Measurements from ENCODE around the gene TC2N.
"Not testable (repeated sequence)": the region's sequence is repeated elsewhere in the genome, so short reads cannot be mapped to it uniquely, and the experiment has no call there.

TC2N gene

GRCh38 chr14:91888641-91889476 is 21.5 kb upstream of the TC2N start:
- DNase-seq, result no peak

DNA sequence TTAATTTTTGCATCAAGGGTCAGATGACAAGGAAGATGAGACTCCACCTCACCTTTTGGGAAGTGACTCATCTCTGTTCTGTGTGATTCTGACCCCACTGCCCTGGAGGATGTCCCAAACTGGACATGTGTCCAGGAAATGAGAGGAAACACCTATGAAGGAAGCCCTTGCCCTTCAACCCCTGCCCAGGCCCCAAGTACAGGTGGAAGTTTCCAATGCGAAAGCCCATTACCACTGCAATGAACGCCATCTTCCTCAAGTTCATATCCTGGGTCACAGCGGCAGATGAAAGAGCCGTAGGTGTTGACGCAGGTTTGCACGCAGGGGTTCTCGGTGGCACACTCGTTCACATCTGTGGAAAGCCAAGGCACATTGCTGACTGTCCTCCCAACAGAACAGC is 19.6 kb upstream of the TC2N start:
- DNase-seq, result no peak

GRCh38 chr14:91885839-91886238 is 18.5 kb upstream of the TC2N start:
- DNase-seq, result no peak

GRCh38 chr14:91885113-91885712 is 17.9 kb upstream of the TC2N start:
- no peak for DNase-seq

DNA sequence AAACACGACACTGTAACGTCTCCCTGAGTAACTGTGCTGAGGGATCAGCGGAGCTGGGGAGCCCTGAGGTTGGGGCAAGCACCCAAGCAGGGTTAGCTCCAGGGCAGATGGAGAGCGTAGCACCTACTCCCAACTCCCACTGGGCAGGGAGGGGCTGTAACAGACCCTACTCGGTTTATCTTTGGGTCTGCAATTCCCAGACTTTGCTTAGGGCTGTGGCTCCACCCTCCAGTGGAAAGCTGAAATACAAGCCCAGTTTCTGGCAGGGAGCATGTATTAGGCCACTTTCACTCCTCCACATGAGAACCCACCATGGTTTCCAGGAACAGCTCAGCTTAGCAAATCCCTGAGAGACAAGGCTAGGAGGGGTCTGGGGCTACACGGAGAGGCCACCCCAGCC is 17.3 kb upstream of the TC2N start:
- DNase-seq, result no peak

- no peak for DNase-seq
Measured at GRCh38 chr14:91883753-91884152, 16.4 kb upstream of the TC2N start.

- DNase-seq, result no peak
Measured at GRCh38 chr14:91882776-91883175, 15.4 kb upstream of the TC2N start.

GRCh38 chr14:91882369-91882768 is 15.0 kb upstream of the TC2N start:
- DNase-seq, result no peak

DNA sequence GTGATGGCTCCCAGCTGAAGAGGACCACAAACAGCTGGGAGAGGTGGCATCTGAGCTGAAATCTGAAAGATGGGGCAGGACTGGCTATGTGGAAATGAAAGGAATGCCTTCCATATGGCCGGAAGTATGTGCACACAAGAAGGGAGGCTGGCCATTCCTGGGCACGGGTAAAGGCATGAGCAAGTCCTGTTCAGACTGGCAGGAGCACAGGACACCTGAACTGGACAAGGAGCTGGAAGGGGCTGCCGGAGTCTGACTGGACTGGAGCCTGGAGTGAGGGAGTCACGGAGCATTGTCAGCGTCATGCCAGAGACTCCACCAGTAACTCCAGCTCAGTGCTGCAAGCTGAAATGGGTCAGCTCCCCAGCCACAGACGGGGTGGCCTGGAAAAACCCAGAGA is 11.9 kb upstream of the TC2N start:
- no peak for DNase-seq

DNA sequence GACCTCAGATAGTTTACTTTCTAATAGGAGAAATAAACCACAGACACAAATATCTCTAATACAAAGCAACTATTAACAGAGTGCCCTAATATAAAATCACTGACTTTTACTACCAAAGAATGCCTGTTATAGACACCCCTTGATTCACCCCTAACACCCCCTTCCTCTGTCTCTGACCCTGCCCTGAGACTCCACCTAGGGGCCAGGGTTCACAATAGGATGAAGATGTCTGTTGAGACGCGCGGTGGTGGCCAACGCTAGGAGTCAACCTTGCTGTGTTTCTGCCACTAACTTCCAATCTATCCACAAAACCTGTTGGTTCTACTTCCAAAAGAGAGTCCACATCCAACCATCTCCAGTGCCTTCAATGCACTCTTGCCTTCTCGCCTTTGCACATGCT is 10.9 kb upstream of the TC2N start:
- no peak for DNase-seq

GRCh38 chr14:91877376-91877915 is 10.1 kb upstream of the TC2N start:
- DNase-seq, result no peak

DNA sequence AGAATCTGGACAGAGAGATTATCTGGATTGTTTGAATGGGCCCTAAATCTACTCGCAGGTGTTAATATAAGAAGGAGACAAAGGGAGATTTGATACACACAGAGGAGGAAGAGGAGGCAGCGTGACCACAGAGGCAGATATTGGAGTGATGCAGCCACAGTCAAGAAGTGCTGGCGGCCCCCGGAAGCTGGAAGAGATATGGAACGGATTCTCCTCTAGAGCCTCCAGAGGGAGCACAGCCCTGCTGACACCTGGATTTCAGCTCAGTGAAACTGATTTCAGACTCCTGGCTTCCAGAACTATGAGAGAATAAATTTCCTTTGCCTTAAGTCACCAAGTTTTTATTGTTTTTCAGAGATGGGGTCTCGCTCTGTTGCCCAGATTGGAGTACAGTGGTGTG is 9.2 kb upstream of the TC2N start:
- no peak for DNase-seq

GRCh38 chr14:91875525-91876286 is 8.4 kb upstream of the TC2N start:
- DNase-seq, result no peak

DNA sequence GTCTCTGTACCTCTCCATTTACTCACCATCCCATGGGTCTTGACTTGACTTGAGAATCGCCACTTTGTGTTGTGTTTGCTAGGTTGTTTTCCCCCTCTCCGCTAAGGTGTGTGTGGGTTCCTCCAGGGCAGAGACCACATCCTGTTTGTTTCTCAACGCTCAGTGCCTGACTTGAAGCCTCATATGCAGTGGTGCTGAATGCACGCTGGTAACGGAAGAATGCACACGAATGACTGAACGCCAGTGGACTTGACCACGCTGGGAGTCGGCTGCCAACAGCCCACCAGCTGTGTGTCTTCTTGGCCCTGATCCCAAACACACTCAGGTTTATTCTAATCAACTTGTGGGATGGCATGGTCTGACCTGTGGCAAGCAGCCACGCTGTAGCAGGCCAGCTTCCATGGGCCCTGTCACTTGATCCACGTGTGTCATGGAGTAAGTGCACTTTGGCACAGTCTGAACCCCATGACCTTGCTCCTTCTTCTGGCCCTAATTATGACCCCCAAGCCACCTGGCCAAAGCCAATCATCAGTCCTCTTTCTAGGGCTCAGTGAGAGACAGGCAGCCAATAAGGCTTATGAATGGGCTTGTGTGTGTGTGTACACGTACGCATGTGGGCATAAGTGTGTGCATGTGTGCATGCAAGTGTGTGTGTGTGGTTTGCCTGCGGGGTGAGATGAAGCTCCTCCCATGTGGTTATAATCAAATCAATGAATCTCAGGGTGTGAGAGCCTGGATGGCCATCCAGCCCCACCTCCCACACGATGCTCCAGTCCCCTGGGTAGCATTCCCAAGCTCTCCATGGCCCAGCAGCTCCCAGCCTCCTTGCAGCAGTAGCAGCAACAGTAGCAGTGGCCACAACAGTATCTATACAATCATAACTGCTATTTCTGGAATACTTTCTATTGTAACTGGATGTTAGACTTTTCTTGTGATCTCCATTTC is 6.4 kb upstream of the TC2N start:
- DNase-seq, result no peak

DNA sequence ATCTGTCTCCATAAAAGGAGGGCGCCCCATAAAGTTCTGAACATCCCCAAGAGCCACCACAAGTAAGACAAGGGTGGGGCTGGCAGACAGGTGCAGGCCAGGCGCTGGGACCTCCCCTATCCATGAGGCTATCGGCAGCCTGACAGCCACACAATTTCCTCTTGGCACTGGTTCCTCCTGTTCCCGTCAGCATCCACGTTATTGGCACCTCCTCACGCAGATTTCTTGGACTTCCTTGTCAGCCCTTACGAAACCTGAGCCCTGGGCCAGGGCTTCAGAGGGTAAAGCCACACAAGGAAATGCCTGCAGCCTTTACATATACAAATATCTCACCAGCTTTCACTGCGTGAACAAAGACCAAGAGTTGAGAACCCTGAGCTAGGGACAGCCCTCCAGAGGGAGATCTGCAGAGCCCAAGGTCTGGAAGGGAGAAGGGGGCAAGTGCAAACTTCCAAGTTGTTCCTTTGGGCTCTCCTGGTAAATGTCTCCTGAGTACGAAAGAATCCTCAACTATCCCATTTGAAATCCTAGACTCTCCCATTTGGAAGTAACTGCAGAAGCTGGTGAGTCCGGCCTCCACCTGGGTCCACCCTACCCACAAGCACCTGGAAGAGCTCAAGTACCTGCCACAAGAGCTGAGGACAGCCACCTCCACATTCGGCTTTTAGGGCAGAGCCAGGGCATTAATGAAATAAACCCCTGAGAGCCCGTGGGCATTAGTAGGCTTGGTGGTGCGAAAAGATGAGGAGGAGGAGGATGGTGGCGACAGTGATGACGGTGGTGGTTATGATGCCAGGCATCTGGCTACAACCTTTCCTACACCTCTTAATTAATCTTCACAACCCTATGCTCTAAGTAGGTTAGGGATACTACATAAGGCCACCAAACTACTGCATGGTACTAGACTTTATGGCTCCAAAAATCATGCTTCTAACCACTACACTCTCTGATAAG is 5.5 kb upstream of the TC2N start:
- no peak for DNase-seq

GRCh38 chr14:91872011-91872501 is 4.7 kb upstream of the TC2N start:
- DNase-seq, result no peak

GRCh38 chr14:91871401-91871800 is 4.1 kb upstream of the TC2N start:
- DNase-seq, result not testable (repeated sequence)

- no peak for DNase-seq
Measured at GRCh38 chr14:91870890-91871289, 3.6 kb upstream of the TC2N start.

DNA sequence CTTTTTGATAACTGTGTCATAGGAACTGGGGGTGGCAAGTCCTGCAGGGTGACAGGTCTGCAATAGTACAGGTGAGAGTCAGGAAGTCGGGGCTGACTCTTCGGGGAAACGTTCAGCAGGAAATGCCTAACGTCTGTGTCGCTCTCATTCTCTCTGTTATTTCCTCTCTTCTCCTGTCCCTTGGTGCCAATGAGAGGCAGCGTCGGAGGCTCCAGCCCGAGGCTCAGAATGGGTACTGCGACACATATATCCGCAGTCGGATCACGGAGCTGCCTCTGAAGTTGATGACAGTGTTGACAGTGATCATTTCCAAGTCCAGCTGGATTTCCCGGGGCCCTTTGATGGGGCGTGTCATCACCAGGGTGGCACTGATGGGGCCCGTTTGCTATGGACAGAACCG is 2.7 kb upstream of the TC2N start:
- DNase-seq, result no peak

DNA sequence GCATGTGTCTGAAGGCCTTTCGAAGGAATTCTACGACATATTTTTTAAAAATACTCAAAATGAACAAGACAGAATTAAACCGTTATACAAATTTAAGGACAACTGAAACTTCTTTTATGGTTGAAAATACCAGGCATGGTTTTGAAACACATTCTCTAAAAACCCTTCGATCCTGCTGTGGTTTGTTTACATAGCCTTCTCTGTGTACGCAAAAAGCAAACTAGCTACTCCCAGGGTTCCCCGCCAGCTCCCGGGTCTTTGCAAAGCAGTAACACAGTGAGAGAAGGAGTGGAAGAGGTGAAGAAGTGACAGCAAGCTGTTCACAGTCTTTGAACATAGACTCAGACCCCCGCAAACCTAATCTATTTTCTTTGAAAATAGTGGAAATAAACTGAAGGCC is 2.2 kb upstream of the TC2N start:
- DNase-seq, result no peak
